GM19240 (cell line): Measurements from ENCODE around the gene CTXN3.

Experiments
- DNase-seq: peaks from one replicate; pipeline ENCODE4 v3.0.0; 2011; ENCODE audit warnings: low spot score; ENCODE audit not compliant: insufficient read length

The CTXN3 gene

GRCh38 chr5:127649018-127649439, at the start of gene CTXN3:
Gene CTXN3 (plus strand): TSS chr5:127649082. CDS start chr5:127657522, 8,440 bp downstream.
- no peak for DNase-seq

GRCh38 chr5:127599320-127599719, 49.6 kb upstream of the CTXN3 start:
- no peak for DNase-seq

- DNase-seq = no peak
Observed at GRCh38 chr5:127599847-127600246, 49.0 kb upstream of the CTXN3 start.

GRCh38 chr5:127601111-127601510, 47.8 kb upstream of the CTXN3 start:
- DNase-seq = no peak

- no peak for DNase-seq
Observed at GRCh38 chr5:127601601-127602000, 47.3 kb upstream of the CTXN3 start.

GRCh38 chr5:127602481-127602880, 46.4 kb upstream of the CTXN3 start:
- DNase-seq = no peak

- no peak for DNase-seq
Observed at GRCh38 chr5:127602896-127603844, 45.7 kb upstream of the CTXN3 start.

GRCh38 chr5:127608077-127608660, 40.7 kb upstream of the CTXN3 start:
- no peak for DNase-seq

- no peak for DNase-seq
Observed at GRCh38 chr5:127609011-127609410, 39.9 kb upstream of the CTXN3 start.

- DNase-seq = no peak
Observed at GRCh38 chr5:127609957-127610356, 38.9 kb upstream of the CTXN3 start.

- no peak for DNase-seq
Observed at GRCh38 chr5:127612441-127613141, 36.3 kb upstream of the CTXN3 start.

- no peak for DNase-seq
Observed at GRCh38 chr5:127615916-127616315, 33.0 kb upstream of the CTXN3 start.

- DNase-seq = no peak
Observed at GRCh38 chr5:127619908-127620479, 28.9 kb upstream of the CTXN3 start.

- DNase-seq = no peak
Observed at GRCh38 chr5:127621601-127622325, 27.1 kb upstream of the CTXN3 start.

GRCh38 chr5:127634007-127634406, 14.9 kb upstream of the CTXN3 start:
- DNase-seq = no peak

- no peak for DNase-seq
Observed at GRCh38 chr5:127639828-127640227, 9.1 kb upstream of the CTXN3 start.

- no peak for DNase-seq
Observed at GRCh38 chr5:127642949-127643348, 5.9 kb upstream of the CTXN3 start.

GRCh38 chr5:127643607-127644006, 5.3 kb upstream of the CTXN3 start:
- DNase-seq = no peak

- no peak for DNase-seq
Observed at GRCh38 chr5:127645300-127645726, 3.6 kb upstream of the CTXN3 start.

GRCh38 chr5:127647361-127647958, 1.4 kb upstream of the CTXN3 start:
- DNase-seq = no peak

GRCh38 chr5:127650022-127650421, 1.1 kb downstream of the CTXN3 start:
- DNase-seq = no peak
